Heart right ventricle (tissue), 16 donors: Measurements from ENCODE around the gene PIK3R1. TPM values are rescaled to one million over a fixed set of nuclear protein-coding genes. Genes with fewer than 3 reads are reported as not detected.

Experiments
- ATAC-seq, 8 donors: fragments of 200-7000 bp; cut with Tn5 transposase; one replicate each; pipeline ENCODE4 v1.9.1; 2020; ENCODE audit warnings: mild to moderate bottlenecking in 8 of 8, moderate library complexity in 8 of 8, moderate number of reproducible peaks in 1 of 8
- DNase-seq, 2 donors: peaks; one replicate each; pipeline ENCODE4 v3.0.0-alpha.2; 2020
- H3K27ac ChIP-seq, 10 donors: fragments of 200-600 bp; sonication (generic) in 2 of 10; one replicate each; pipeline versions ENCODE4 v1.5.0 to v1.8.0; 2020 to 2022; ENCODE audit warnings: mild to moderate bottlenecking in 3 of 10
- H3K27me3 ChIP-seq, 7 donors: fragments of 200-600 bp; one replicate each; pipeline ENCODE4 v1.8.0; 2021 to 2022; ENCODE audit warnings: mild to moderate bottlenecking in 2 of 7
- H3K36me3 ChIP-seq, 9 donors: fragments of 200-600 bp; sonication (generic) in 1 of 9; one replicate each; pipeline versions ENCODE4 v1.5.0 to v1.8.0; 2020 to 2022; ENCODE audit warnings: mild to moderate bottlenecking in 2 of 9
- H3K4me1 ChIP-seq, 9 donors: fragments of 200-600 bp; sonication (generic) in 1 of 9; one replicate each; pipeline versions ENCODE4 v1.5.0 to v1.8.0; 2020 to 2022; ENCODE audit warnings: mild to moderate bottlenecking in 4 of 9
- H3K4me3 ChIP-seq, 10 donors: fragments of 200-600 bp; sonication (generic) in 2 of 10; one replicate each; pipeline versions ENCODE4 v1.5.0 to v1.8.0; 2020 to 2022; ENCODE audit warnings: mild to moderate bottlenecking in 7 of 10, moderate library complexity in 2 of 10
- H3K9me3 ChIP-seq, 11 donors: fragments of 200-600 bp in 10 of 11; sonication (generic) in 2 of 11; one replicate each; pipeline versions ENCODE4 v1.5.0 to v1.8.0; 2013 to 2022; ENCODE audit warnings: mild to moderate bottlenecking in 2 of 11, control low read depth in 1 of 11, moderate library complexity in 1 of 11
- WGBS, 2 donors: extraction: QIAGEN DNeasy Blood & Tissue Kit; methylation state at CpG; one replicate each; pipeline ENCODE4 v1.1.7; 2013; ENCODE audit warnings: inconsistent platforms in 1 of 2; 5-methylcytosine and 5-hydroxymethylcytosine counted together
- intact Hi-C, 10 donors: fragments of 100-400 bp; cut with DNase I; formaldehyde crosslinking; loops; one replicate each; pipeline versions ENCODE4 v1.11.1 to v1.14.2; 2022
- polyA plus RNA-seq, 2 donors: library from polyadenylated mRNA; stranded (reverse); fragments of 200-250 nt; gene quantifications; one replicate each; pipeline ENCODE4 v1.2.3, GENCODE V29; 2013
- total RNA-seq, 10 donors: library from RNA; stranded (reverse); fragmentation: NEBNext Ultra II Directional in 3 of 10; extraction: Animal tissue kit (Norgen Biotek cat#: 25700) in 3 of 10; gene quantifications; one replicate each; pipeline versions ENCODE4 v1.2.1 to v1.2.4, GENCODE V29; 2021 to 2023
- TF ChIP-seq, protein P1 (sequence below), 9 donors: fragments of 200-600 bp; sonication (generic) in 2 of 9; IDR thresholded peaks; one replicate each; pipeline versions ENCODE4 v1.5.0 to v1.8.0; 2021 to 2022; ENCODE audit warnings: antibody characterized with exemption in 9 of 9, mild to moderate bottlenecking in 5 of 9, moderate library complexity in 1 of 9
- donor health status: Arrhythmogenic right ventricular cardiomyopathy.
- donor health status: ischemic (EF 13 %, LVEDD 7.1; RV severe dilation, severe dysfunction).
- donor health status: healthy with polysubstance abuse.
- donor health status: DM: no; HTN: yes; CAD: no.
- donor health status: DM: no; HTN: no; CAD: no.
- donor health status: ischemic (EF 25% LVEDD 6.9; RV normal size, moderate dysfunction).
- donor health status: ischemic (EF 25% LVEDD 5.7; RV mildly dilated, moderate dysfunction).
- donor health status: healthy.
- donor health status: DM: yes; HTN: yes; CAD: no.
- donor health status: Ischemic cardiomyopathy.
- donor health status: ischemic (EF 35%, LVEDD 5.7; RV mildly dilated, moderate dysfunction).
- donor health status: nonischemic (EF 11% LVEDD 7.7; RV severe dilation, severe dysfunction).
- donor health status: DM: yes; HTN: yes; CAD: no.
- donor health status: PGD.
- donor health status: ischemic (EF 29% LVEDD 5.4; RV normal size, mild dysfunction).
- donor health status: nonischemic (EF 23%, LVEDD 6.1; RV moderate dilation, normal function).

Gene PIK3R1
- total and polyA plus RNA-seq, 12 donors = 12.2 to 269 (median 125) TPM

DNA sequence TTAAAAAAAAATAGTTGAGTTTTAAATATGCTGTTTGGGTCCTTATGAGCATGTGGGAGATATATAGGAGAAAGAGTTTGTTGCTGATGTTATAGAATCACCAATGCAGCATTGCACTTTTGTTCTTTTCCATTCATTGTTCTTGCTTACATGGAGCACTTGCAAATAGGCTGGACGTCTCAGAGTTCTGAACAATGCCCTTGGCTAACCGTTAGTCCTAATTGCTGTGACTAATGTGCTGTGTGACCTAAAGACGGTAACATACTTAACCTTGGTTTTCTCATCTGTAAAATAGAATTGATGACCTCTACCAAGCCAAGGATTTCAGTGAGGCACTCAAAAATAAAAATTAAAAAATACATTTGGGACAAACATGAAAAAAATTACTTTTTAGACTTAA lies 29.8 kb downstream of the PIK3R1 start:
- H3K36me3 ChIP-seq = no peaks in the 10 kb centered on the region
- no peaks in the 10 kb centered on the region for H3K27me3 ChIP-seq
- H3K27ac ChIP-seq = peak overlapping the region in 7 of 10 donors; percentile 2 to 86 (median 25)
- DNase-seq = no peak
- peaks cover 22 to 91% (median 80%) of the 10 kb centered on the region in 9 donors for H3K4me1 ChIP-seq
- WGBS, 2 donors = 15 to 27% methylated on average over 3 of the region's 3 CpGs
- peak in 1 of 8 donors; percentile 46 for ATAC-seq
- TF ChIP-seq, protein P1, sequence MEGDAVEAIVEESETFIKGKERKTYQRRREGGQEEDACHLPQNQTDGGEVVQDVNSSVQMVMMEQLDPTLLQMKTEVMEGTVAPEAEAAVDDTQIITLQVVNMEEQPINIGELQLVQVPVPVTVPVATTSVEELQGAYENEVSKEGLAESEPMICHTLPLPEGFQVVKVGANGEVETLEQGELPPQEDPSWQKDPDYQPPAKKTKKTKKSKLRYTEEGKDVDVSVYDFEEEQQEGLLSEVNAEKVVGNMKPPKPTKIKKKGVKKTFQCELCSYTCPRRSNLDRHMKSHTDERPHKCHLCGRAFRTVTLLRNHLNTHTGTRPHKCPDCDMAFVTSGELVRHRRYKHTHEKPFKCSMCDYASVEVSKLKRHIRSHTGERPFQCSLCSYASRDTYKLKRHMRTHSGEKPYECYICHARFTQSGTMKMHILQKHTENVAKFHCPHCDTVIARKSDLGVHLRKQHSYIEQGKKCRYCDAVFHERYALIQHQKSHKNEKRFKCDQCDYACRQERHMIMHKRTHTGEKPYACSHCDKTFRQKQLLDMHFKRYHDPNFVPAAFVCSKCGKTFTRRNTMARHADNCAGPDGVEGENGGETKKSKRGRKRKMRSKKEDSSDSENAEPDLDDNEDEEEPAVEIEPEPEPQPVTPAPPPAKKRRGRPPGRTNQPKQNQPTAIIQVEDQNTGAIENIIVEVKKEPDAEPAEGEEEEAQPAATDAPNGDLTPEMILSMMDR (IDR thresholded peaks at IDR 0.05) = no peak
- no peak overlapping the region for H3K4me3 ChIP-seq
- intact Hi-C loops = no loop called here
- no peaks in the 10 kb centered on the region for H3K9me3 ChIP-seq

DNA sequence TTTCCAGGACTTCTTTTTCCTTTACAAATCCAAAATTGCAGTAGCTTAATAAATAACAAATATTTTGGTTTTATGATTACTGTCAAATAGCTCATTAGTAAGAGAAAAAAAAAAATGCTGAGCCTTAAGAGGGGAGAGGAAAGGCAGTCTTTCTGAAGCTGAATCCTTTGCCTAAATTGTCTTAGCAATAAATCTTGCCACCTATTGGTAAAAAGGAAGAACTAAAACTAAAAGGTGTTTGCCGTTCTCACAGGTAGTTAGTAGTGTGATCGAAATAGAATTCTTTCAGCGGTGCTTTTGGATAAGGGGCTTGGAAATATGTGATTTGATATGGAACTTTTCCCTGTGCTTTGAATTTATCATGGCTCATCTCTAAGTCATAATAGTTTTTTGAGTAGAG lies 31.2 kb downstream of the PIK3R1 start:
- H3K27me3 ChIP-seq = no peaks in the 10 kb centered on the region
- DNase-seq = no peak

DNA sequence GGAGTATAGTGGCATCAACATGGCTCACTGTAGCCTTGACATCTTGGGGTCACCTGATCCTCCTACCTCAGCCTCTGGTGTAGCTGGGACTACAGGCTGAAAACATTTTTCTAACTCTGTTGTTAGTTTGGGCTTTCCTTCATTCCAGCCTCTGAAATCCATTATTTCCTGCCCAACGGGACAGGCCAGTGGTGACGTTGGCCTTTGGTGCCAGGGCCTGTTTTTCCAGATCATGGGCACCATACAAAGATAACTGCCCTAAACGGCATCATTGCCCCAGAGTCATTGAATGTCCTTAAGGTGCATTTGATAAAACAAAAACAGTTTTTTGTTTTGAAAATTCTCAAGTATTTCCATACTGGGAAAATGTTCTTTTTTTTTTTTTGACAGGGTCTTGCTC lies 32.1 kb downstream of the PIK3R1 start:
- Histone ChIP-seq H3K4me1 (peaks cover 28 to 91% (median 80%) of the 10 kb centered on the region in 9 donors), H3K4me3 (no peak overlapping the region), H3K27me3 (no peaks in the 10 kb centered on the region), H3K36me3 (no peaks in the 10 kb centered on the region), H3K27ac (peak overlapping the region in 5 of 10 donors; percentile 1 to 86 (median 41)), H3K9me3 (no peaks in the 10 kb centered on the region)
- TF ChIP-seq, protein P1 (IDR thresholded peaks at IDR 0.05) = no peak
- DNase-seq (no peak), ATAC-seq (no peak)
- WGBS, 2 donors = 78 to 80% methylated on average over 3 of the region's 3 CpGs
- intact Hi-C loops = no loop called here

More for the DNA sequence above, 31.2 kb downstream of the PIK3R1 start:
- Histone ChIP-seq H3K4me1 (peaks cover 29 to 91% (median 80%) of the 10 kb centered on the region in 9 donors), H3K36me3 (no peaks in the 10 kb centered on the region), H3K4me3 (no peak overlapping the region), H3K27ac (peak overlapping the region in 4 of 10 donors; percentile 2 to 86 (median 48)), H3K9me3 (no peaks in the 10 kb centered on the region)
- ATAC-seq = no peak
- WGBS, 2 donors = 60 to 79% methylated on average over 3 of the region's 3 CpGs
- TF ChIP-seq, protein P1 (IDR thresholded peaks at IDR 0.05) = peak in 6 of 9 donors; percentile 16 to 35 (median 27)
- intact Hi-C loops = no loop called here

DNA sequence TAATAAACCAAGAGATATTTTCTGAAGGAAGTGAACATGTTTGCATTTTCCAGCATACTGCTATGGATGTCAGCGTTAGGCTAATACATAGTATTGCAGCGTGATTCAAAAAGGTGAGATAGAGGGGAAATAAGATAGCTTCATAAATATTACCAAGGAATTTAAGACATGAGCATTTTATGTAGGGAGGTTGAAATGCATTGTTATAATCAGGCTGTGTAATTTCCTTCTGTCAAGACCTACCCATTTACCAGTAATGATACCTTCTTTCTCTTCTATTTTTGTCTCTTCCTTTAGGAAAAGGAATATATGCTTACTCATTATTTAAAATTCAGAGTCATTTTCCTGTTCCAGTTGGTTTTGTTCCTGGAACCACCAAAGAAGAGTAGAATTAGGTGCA lies 33.3 kb downstream of the PIK3R1 start:
- Histone ChIP-seq H3K27me3 (no peaks in the 10 kb centered on the region), H3K27ac (peak overlapping the region in 5 of 10 donors; percentile 69 to 86 (median 81)), H3K4me1 (peaks cover 27 to 91% (median 81%) of the 10 kb centered on the region in 9 donors), H3K36me3 (no peaks in the 10 kb centered on the region), H3K9me3 (no peaks in the 10 kb centered on the region), H3K4me3 (no peak overlapping the region)
- no peak for ATAC-seq
- TF ChIP-seq, protein P1 (IDR thresholded peaks at IDR 0.05) = no peak
- DNase-seq = no peak
- intact Hi-C loops = no loop called here
- WGBS, 2 donors = 76% methylated on average over 2 of the region's 2 CpGs
